NCI-H1092 (cell line): Measurements from ENCODE around the gene KIFC1.

Experiments
- DNase-seq: peaks from one replicate; lab custom pipeline; 2025; lab: John Stamatoyannopoulos, UW

The KIFC1 gene

GRCh38 chr6:33426590-33427511 lies 35.2 kb downstream of the KIFC1 start:
- DNase-seq, result no peak

GRCh38 chr6:33427585-33428223 lies 36.1 kb downstream of the KIFC1 start:
- no peak for DNase-seq

GRCh38 chr6:33428224-33428965 lies 36.8 kb downstream of the KIFC1 start:
- DNase-seq, result no peak

DNA sequence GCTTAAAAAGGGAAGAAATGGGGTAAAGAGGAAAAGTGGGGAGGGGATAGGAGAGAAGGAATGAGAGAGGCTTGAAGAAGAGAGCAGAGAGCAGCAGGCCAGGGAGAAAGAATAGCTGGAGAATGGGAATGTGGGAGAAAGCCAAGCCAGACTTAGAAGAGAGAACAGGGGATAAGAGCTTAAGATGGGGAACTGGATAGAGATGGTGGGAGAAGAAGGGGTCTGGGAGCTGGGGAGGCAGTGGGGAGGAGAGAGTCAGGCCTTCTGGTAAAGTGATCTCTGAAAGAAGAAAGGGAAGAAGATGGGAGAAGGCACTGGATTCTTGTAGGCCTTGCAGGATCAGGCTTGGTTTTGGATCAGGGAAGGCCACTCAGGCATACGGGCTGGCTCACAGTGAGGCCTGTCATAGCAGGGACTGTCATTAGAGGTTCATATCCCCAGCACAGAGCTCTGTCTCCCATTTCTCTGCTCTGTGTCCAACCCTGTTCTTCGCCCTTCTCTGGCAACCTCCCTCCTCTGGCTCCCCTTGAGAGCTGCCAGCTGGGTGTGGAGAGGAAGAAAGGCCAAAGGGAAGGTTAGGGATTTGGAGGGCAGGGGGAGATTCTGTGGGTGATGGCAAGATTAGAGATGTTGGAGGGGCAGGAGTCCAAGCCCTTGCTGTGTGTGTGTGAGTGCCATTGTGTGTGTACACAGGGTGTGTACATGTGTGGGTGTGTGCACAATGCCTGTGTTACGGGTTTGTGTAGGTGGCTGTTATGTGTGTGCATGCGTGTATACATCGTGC lies 37.5 kb downstream of the KIFC1 start:
- DNase-seq, result no peak

- DNase-seq, result no peak
These were observed 38.1 kb downstream of the KIFC1 start for GRCh38 chr6:33429750-33430052.

DNA sequence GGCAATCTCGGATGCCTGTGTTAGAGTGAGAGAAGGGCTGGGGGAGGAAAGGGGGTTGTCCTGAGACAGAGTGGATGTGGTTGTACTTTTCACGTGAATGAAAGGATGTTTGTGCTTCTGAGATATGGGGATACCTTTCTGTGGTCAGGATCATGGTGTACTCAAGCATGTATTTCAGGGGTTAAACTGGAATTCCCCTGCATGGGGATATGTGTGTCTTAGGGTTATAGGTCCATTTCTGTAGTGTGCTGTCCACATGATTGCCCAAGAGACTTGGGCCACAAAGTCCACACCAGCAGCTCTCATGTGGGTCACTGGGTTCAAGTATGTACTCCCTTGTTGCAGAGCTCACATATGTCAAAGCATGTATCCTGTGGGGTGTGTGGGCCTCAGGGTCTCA lies 38.7 kb downstream of the KIFC1 start:
- DNase-seq, result no peak

DNA sequence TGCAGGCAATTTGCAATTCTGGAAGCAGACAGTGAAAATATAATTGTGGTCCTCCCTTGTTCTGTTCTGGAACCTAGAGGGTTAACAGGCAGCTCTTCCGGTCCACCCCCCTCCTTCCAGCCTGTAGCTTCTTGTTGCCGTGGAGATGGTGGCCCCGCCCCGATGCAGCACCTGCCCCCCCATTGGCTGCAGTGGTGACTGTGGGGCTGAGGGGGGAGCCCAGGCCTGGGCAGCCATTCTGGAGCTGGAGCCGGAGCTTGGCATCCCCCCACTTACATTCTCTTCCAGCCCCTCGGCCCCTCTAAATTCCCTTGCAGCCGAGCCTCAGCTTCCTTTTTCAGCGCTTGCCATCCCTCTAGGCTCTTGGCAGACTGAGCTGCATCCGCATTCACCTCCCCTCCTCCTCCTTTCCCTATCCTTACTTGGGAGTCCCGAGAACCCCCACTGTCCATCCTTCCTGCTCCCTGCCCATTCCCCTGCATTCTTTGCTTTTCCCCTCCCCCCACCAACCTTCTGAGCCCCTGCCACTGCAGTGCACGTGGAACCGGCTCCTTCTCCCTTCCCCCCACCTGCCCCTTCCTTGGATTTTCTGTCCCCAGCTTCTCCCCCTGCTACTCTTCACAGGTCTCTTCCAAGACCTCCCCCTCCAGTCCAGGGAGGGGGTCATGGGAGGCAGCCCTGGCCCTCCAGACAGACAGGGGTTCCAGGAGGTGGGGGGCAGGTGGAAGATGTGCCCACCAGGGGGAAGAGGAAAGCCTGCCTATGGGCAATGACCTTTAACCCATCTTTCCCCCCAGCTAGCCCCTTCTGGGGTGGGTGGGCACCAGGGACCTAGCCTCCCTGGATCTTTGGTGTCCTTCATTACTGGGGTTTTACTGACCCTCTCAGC lies 39.6 kb downstream of the KIFC1 start:
- DNase-seq, result no peak

GRCh38 chr6:33431880-33432541 lies 40.4 kb downstream of the KIFC1 start:
- no peak for DNase-seq

DNA sequence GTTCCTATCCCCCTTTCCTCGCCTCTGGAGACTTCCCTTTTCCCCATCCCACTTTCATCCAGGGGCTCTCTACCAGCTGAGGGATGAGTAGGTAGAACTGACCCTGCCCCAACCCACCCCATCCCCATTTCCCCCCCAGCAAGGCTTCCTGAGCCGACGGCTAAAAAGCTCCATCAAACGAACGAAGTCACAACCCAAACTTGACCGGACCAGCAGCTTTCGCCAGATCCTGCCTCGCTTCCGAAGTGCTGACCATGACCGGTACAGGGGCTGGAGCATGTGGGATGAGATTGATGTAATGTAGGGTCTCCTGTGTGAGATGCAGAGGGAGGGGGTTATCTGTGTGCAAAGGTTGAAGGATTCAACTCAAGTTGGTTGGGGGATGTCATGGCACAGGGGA lies 40.9 kb downstream of the KIFC1 start:
- no peak for DNase-seq

DNA sequence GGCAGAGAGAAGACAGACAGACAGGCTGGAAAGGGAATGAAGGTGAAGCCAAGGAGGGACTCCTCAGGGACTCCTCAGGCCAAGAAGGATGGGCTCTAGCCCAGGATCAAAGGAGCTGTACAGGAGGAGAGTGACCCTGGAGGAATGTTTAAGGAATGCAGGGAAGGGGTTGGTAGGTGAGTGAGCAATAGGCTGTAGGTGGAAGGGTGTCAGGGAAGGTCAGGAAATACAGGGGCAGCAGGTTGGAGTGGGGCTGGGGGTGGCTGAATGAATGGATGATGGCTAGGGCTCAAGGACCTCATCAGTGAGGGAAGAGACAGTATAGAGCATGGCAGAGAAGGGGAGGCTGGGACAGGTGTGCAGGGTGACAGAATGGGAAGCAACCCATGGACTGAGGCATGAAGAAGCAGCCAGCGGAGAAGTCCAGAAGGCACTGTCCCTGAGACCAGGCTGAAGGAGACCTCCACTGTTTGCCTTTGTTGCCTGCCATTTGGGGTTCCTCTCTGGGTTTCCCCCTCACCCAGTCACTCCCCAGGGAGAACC lies 41.4 kb downstream of the KIFC1 start:
- DNase-seq, result no peak

- no peak for DNase-seq
These were observed 42.0 kb downstream of the KIFC1 start for GRCh38 chr6:33433544-33434191.

DNA sequence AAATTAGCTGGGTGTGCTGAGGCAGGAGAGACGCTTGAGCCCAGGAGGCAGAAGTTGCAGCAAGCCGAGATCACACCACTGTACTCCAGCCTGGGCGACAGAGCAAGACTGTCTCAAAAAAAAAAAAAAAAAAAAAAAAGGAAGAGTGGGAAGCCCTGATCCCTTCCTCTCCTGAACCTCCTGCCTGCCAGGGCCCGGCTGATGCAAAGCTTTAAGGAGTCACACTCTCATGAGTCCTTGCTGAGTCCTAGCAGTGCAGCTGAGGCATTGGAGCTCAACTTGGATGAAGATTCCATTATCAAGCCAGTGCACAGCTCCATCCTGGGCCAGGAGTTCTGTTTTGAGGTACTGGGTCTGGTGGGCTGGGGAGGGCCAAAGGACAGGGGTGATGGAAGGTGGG lies 43.3 kb downstream of the KIFC1 start:
- DNase-seq, result no peak

- DNase-seq, result no peak
These were observed 46.0 kb downstream of the KIFC1 start for GRCh38 chr6:33437666-33438065.

GRCh38 chr6:33438978-33439594 lies 47.5 kb downstream of the KIFC1 start:
- DNase-seq, result no peak

DNA sequence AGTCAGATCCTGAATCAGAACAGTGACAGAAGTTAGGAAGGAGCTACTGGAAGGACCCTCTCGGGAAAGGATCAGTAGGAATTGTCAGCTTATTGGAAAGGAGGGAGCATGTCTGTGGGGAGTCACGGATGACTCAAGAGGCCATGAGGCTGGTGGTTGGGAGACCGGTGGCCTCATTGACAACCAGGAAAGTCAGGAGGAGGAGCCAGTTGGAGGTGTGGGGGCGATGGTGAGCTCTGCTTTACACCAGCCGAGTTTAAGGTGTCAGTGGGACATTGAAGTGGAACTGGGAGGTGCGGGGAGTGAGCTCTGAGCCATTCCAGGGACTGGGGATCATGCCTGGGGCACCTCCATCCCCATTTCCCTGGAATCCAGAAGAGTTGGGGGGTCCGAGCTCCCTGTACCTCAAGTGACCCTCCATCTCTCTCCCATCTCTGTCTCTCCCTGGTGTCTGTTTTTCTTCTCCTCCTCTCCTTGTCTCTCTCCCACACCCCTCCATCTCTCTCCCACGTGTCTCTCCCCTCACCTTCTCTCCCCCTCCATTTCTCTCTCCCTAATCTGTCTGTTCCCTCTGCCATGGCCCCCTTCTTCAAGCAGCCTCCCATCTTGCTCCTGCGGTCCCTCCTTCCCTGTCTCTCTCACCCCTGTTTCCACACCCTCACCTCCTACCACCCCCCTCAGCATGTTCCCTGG lies 48.5 kb downstream of the KIFC1 start:
- DNase-seq, result no peak

GRCh38 chr6:33440649-33441309 lies 49.2 kb downstream of the KIFC1 start:
- DNase-seq, result no peak

- DNase-seq, result no peak
These were observed 49.8 kb downstream of the KIFC1 start for GRCh38 chr6:33441457-33441856.

DNA sequence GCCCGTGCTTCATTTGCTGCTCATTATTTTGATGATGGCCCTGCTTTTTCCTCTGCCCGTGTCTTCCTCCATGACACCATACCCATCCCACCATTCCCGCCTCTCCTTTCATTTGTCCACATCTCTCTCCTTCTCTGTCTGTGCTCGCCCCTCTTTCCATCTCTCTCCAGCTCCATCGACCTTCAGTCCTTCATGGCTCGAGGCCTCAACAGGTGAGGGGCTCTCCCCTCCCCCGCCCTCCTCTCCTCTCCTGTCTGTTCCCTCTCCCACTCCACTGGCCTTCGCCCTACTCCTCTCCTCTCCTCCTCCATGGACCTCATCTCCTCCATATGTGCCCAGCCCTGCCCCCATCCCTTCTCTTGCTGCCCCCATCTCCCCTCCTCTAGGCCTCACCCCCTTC lies 50.7 kb downstream of the KIFC1 start:
- no peak for DNase-seq
